HK-2 (cell line): ENCODE data around the gene TCEAL4.
A peak's percentile ranks its signal among the peaks of the same experiment; 100 is the strongest.
"Not testable (repeated sequence)": the region's sequence is repeated elsewhere in the genome, so short reads cannot be mapped to it uniquely, and the experiment has no call there.

Experiments
- DNase-seq: peaks from one replicate; pipeline ENCODE4 v3.0.0-alpha.2; 2018; ENCODE audit not compliant: unreplicated experiment

TCEAL4 gene

GRCh38 chrX:103592295-103592694 is 7.0 kb downstream of the TCEAL4 start:
- not testable (repeated sequence) for DNase-seq

GRCh38 chrX:103595202-103595601 is 9.9 kb downstream of the TCEAL4 start:
- not testable (repeated sequence) for DNase-seq

DNA sequence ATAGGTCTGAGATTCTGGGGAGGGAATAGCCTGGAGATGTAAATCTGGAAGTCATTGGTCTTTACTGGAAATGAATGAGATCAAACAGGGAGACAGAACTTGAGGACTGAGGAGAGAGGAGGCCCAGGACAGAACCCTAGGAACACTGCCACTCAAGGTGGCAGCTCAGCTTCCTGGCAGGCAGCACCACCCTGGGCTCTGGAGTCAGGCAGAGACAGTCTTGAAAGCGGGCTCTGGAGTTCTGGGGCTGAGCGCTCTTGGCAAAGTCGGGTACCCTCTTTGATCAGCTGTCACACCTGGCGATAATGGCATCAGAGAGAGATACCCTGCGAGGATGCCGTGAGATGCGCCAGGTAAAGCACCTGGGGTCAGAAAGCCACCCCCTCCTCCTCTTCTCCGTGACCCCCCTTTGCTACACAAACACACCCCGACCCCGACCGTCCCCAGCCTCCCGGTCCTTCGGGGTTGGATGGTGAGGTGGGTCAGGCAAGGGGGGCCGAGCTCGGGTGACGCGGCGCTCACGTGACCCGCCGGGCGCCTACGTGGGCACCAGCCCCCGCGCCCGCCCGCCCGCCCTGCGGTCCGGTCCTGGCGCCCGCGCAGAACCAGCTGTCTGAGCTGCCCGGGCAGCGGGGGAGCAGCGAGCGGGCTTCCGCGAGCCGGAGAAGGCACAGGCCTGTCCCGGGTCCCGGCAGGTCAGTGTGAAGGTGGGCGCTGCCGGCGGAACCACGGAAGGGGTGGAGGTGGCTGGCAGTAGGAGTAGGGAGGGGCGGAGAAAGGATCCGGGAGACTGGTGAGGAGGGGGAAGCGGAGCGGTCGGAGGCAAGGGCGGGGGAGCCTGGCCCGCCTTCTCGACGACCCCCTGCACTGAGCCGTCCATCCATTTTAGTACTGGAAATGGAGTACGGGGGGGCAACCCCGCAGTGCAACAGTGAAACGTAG is 22.3 kb downstream of the TCEAL4 start, which contains the start of gene TCEAL3:
TSS of gene TCEAL3 (plus strand) at position 600 of the 942 bp plus-strand sequence. CDS start 1,102 bp downstream, outside the sequence.
- peak; percentile 48 for DNase-seq

- no peak for DNase-seq
Measured at GRCh38 chrX:103608306-103608963, 23.1 kb downstream of the TCEAL4 start.

DNA sequence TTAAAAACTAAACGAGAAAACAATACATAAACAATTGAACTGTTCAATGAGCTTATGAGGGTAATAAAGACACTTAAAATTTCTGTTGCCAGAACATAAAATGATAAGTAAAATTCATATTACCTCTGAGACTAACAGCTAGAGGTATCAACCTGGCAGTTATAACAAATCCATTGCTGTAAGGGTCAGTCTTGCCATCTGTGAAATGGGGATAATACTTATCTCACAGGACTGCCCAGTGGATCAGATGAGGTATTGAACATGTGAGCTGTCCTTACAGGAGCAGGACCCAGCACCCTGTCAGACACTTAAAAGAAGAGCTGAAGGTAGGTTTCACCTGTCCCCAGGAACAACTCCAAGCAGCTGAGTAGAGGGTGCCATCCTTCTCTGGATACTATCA is 25.0 kb downstream of the TCEAL4 start:
- DNase-seq, result no peak

- no peak for DNase-seq
Measured at GRCh38 chrX:103613362-103613890, 28.1 kb downstream of the TCEAL4 start.

- DNase-seq, result no peak
Measured at GRCh38 chrX:103614999-103615398, 29.7 kb downstream of the TCEAL4 start.

GRCh38 chrX:103615781-103616371 is 30.6 kb downstream of the TCEAL4 start:
- DNase-seq, result no peak

GRCh38 chrX:103616676-103617186 is 31.4 kb downstream of the TCEAL4 start:
- DNase-seq, result no peak

GRCh38 chrX:103624111-103624510 is 38.8 kb downstream of the TCEAL4 start:
- no peak for DNase-seq

DNA sequence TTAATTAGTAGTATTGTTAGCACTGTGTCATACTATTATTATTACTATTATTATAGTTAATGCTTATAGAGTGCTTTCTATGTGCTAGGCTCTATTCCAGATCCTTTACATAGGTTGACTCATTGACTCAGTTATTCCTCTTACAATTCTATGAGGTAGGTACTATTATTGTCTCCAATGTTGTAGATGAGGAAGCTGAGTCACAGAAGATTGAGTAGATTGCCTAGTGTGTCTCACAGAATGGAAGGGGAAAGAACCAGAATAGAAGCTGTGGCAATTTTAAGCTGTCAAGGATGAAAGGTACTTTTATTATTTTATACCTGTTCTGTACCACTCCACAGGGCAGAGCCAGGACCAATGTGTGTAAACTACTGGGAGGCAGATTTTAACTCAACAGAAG is 41.5 kb downstream of the TCEAL4 start:
- no peak for DNase-seq

DNA sequence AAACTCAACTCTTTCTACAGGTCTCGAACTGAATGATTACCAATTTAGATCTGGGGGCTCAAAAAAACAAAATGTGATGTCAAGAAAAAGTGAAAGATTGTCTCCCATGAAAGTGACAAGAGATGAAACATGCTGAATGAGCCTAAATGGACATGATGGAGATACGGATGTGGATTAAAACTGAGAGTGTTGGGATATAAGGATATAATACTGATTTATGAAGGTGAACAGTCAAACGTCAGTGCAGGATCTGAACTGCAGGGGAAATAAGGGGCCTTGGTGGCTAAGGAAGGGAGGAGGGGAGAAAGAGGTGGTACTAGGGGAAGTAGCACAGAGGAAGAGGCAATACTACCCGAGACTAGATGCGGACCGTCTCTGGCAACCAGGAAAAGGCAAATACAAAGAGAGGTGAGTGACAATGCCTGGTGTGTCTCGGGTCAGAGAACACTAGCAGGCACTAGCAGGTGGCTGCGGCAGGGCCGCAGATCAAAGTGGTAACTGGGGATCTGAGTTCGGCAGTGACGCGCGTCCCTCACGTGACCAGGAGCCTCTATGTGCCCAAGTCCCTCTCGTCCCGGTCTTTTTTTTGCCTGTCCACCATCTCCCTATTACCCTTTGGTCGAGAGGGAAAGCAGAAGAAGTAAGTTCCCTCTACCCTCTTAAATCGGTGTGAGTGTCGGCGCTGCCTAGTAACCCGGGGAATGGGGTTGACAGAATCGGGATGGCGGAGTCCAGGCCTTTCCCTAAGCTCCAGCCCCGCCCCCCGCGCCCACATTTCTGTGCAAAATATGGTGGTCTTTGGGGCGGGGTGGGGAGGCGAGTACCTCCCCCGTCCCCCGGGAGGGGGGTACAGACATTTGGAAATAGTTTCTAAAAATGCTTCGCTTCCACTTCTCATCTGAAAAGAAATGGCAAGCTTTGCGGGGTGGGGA is 43.3 kb downstream of the TCEAL4 start, which contains the start of gene TCEAL1:
TSS of gene TCEAL1 (plus strand) at position 590 of the 932 bp plus-strand sequence. CDS start 942 bp downstream, outside the sequence.
- peak; percentile 20 for DNase-seq

DNA sequence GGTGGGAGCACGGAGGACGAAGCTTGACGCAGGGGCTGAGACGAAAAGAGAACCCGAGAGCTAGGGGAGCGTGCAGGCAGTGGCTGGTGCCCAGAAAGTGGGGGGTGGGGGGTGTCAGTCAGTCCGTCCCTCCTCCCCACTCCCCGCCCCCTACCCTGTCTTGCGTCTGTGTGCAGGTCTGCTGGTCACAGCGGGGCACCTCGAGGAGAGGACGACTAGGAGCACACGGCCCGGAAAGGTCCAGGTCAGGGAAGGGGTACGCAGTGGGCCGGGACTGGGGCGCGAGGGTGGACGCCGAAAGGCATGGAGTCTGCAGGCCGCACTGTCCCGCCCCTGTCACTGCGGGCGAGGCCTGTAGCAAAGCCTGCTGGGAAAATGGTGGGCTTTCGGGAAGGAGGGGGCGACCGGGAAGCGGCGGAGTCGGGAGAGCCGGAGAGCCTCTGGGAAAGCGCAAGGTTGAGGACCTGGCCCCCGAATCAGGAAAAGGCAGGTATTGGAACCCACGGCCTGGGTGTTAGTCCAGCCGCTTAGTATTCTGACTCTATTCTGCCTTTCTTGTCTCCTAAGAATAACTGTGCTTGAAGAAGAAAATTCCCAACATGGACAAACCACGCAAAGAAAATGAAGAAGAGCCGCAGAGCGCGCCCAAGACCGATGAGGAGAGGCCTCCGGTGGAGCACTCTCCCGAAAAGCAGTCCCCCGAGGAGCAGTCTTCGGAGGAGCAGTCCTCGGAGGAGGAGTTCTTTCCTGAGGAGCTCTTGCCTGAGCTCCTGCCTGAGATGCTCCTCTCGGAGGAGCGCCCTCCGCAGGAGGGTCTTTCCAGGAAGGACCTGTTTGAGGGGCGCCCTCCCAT is 44.2 kb downstream of the TCEAL4 start:
- DNase-seq, result peak; percentile 62

GRCh38 chrX:103630171-103630511 is 44.8 kb downstream of the TCEAL4 start:
- DNase-seq, result no peak

DNA sequence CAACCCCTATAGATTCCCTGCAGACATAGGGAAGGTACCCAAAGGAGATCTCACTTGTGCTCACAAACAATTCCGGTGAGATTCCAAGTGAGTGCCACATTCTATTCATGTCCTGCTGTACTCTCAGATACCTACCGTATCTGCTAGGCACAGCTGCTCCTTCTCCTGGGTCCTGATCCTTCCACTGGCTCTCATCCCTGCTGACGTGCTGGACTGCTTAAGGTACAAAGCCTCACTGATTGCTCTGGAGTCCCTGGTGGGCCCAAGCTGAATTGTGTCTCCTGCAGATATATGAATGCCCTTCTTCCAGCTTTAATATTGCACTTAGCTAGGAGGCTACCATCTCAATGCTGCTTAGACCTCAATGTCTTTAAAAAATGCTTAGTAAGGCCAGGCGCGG is 45.8 kb downstream of the TCEAL4 start:
- no peak for DNase-seq

DNA sequence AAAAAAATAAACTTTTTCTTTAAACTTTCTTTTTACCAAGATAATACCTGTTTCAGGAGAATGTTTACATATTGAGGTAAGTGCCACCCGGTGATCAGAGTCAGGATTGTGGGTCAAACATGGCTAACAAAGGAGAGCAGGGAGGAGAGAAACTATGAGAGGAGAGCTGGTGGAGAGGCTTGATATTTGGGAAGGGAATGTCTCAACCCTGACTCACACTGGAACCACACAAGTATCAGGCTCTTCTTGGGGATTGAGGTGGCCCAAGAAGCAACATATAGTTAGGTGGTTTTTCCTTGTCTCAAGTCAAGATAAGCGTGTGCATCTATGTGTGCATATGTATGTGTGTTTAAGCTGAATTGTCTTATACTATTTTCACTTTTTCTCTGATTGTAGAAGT is 50.1 kb downstream of the TCEAL4 start:
- DNase-seq, result no peak
